H1 (cell line): ENCODE measurements around the gene LGALS12. TPM values are rescaled to one million over a fixed set of nuclear protein-coding genes. Genes with fewer than 3 reads are reported as not detected.
A peak's percentile ranks its signal among the peaks of the same experiment; 100 is the strongest.

ENCODE experiments used
- CTCF ChIA-PET: fragments of 300-600 bp; sonication (Branson Sonifier 250); formaldehyde crosslinking; loops from one replicate; lab custom pipeline; 2021; ENCODE audit not compliant: partially characterized antibody; lab: Charles Lee
- POLR2A ChIA-PET: fragments of 300-600 bp; sonication (Branson Sonifier 250); formaldehyde crosslinking; loops from one replicate; lab custom pipeline; 2021; ENCODE audit warnings: inconsistent platforms; ENCODE audit not compliant: partially characterized antibody; lab: Charles Lee
- DNase-seq, 2 experiments: peaks; one replicate each; pipeline versions ENCODE4 v3.0.0 to v3.0.0-alpha.2; 2010 to 2022; ENCODE audit warnings: low spot score in 2 of 2, low read depth in 1 of 2, mixed read lengths in 1 of 2
- FAIRE-seq: peaks from 2 replicates; lab custom pipeline; 2011; peaks lifted over from hg19 to GRCh38; lab: Jason Lieb, UNC
- H2AFZ ChIP-seq: 2 replicates; pipeline ENCODE4 v1.8.1; 2012; ENCODE audit warnings: low read length, inconsistent platforms
- H2AK5ac ChIP-seq: 2 replicates; pipeline ENCODE4 v1.6.1; 2013; ENCODE audit warnings: low read depth, low read length
- H2BK120ac ChIP-seq: replicated peaks from 2 replicates; pipeline ENCODE3; 2013; ENCODE audit warnings: low read depth, low read length, inconsistent platforms
- H2BK12ac ChIP-seq: 2 replicates; pipeline ENCODE4 v1.6.1; 2013; ENCODE audit warnings: low read depth, low read length
- H2BK15ac ChIP-seq: 2 replicates; pipeline ENCODE4 v1.6.1; 2013; ENCODE audit warnings: low read length
- H2BK20ac ChIP-seq: 2 replicates; pipeline ENCODE4 v1.6.1; 2013; ENCODE audit warnings: low read length
- H2BK5ac ChIP-seq: 2 replicates; pipeline ENCODE4 v1.6.1; 2013; ENCODE audit warnings: low read depth, low read length
- H3K14ac ChIP-seq: 2 replicates; pipeline ENCODE4 v1.6.1; 2013; ENCODE audit warnings: inconsistent platforms; ENCODE audit not compliant: insufficient read length
- H3K18ac ChIP-seq: 2 replicates; pipeline ENCODE4 v1.6.1; 2013; ENCODE audit warnings: low read length; ENCODE audit errors: extremely low read depth
- H3K23ac ChIP-seq: 2 replicates; pipeline ENCODE4 v1.6.1; 2013; ENCODE audit warnings: inconsistent platforms; ENCODE audit not compliant: insufficient read length
- H3K23me2 ChIP-seq: 2 replicates; pipeline ENCODE4 v1.6.1; 2013; ENCODE audit warnings: low read depth, low read length
- H3K27ac ChIP-seq: 2 replicates; pipeline ENCODE4 v1.6.1; 2011; ENCODE audit warnings: low read depth, low read length, inconsistent platforms
- H3K27me3 ChIP-seq, 4 experiments: replicated peaks in 1 of 4; 1 replicate in 1 of 4; 2 replicates in 3 of 4; pipeline versions ENCODE4 v1.6.1 to v1.8.1; 2011 to 2013; ENCODE audit warnings: low read length in 3 of 4, mild to moderate bottlenecking in 3 of 4, inconsistent platforms in 2 of 4, mixed read lengths in 2 of 4, moderate library complexity in 1 of 4; ENCODE audit not compliant: control insufficient read depth in 3 of 4, insufficient read depth in 3 of 4; ENCODE audit errors: extremely low read depth in 1 of 4
- H3K36me3 ChIP-seq, 4 experiments: 2 replicates each; pipeline versions ENCODE4 v1.6.1 to v1.8.1; 2011 to 2013; ENCODE audit warnings: mild to moderate bottlenecking in 4 of 4, low read length in 3 of 4, moderate library complexity in 2 of 4, control low read depth in 1 of 4, inconsistent platforms in 1 of 4; ENCODE audit not compliant: insufficient read depth in 4 of 4, control insufficient read depth in 2 of 4
- H3K4ac ChIP-seq: replicated peaks from 2 replicates; pipeline ENCODE3; 2013; ENCODE audit warnings: low read length, low read depth, mixed read lengths, inconsistent platforms; ENCODE audit not compliant: insufficient read length
- H3K4me1 ChIP-seq, 4 experiments: replicated peaks in 1 of 4; 1 replicate in 1 of 4; 2 replicates in 3 of 4; pipeline versions ENCODE4 v1.6.1 to v1.8.1; 2011 to 2013; ENCODE audit warnings: low read length in 3 of 4, inconsistent platforms in 2 of 4, mixed read lengths in 1 of 4; ENCODE audit not compliant: insufficient read depth in 4 of 4, control insufficient read depth in 3 of 4
- H3K4me2 ChIP-seq, 2 experiments: 2 replicates each; pipeline versions ENCODE4 v1.6.1 to v1.8.1; 2011 to 2013; ENCODE audit warnings: low read depth in 2 of 2, low read length in 2 of 2, control low read depth in 1 of 2, inconsistent platforms in 1 of 2, mild to moderate bottlenecking in 1 of 2; ENCODE audit not compliant: insufficient read depth in 1 of 2
- H3K4me3 ChIP-seq, 4 experiments: fragments of 200-600, 300-600 bp in 1 of 4; sonication (generic), shearing (Covaris generic), sonication (Bioruptor Twin) in 1 of 4; 2 replicates each; pipeline versions ENCODE4 v1.5.1 to v1.8.1; 2011 to 2016; ENCODE audit warnings: low read length in 4 of 4, low read depth in 3 of 4, control low read depth in 2 of 4, inconsistent platforms in 2 of 4, mild to moderate bottlenecking in 2 of 4, mixed read lengths in 1 of 4, moderate library complexity in 1 of 4; ENCODE audit not compliant: insufficient read depth in 2 of 4; ENCODE audit errors: extremely low read depth in 1 of 4
- H3K56ac ChIP-seq: replicated peaks from 2 replicates; pipeline ENCODE3; 2013; ENCODE audit warnings: low read depth, mild to moderate bottlenecking, mixed read lengths, low read length, inconsistent platforms; ENCODE audit not compliant: insufficient read length
- H3K79me1 ChIP-seq: 2 replicates; pipeline ENCODE4 v1.6.1; 2013; ENCODE audit warnings: low read depth, low read length, control low read depth
- H3K79me2 ChIP-seq, 2 experiments: 2 replicates each; pipeline versions ENCODE4 v1.6.1 to v1.8.1; 2012 to 2013; ENCODE audit warnings: low read length in 2 of 2, mild to moderate bottlenecking in 2 of 2, inconsistent platforms in 1 of 2; ENCODE audit not compliant: insufficient read depth in 2 of 2, control insufficient read depth in 1 of 2
- H3K9ac ChIP-seq, 4 experiments: replicated peaks in 1 of 4; 1 replicate in 1 of 4; 2 replicates in 3 of 4; pipeline versions ENCODE4 v1.6.1 to v1.8.1; 2011 to 2013; ENCODE audit warnings: low read depth in 3 of 4, low read length in 3 of 4, control low read depth in 2 of 4, mild to moderate bottlenecking in 2 of 4, moderate library complexity in 2 of 4, inconsistent platforms in 1 of 4; ENCODE audit errors: extremely low read depth in 1 of 4
- H3K9me3 ChIP-seq, 2 experiments: 2 replicates each; pipeline versions ENCODE4 v1.6.1 to v1.8.1; 2012 to 2013; ENCODE audit warnings: mild to moderate bottlenecking in 2 of 2, moderate library complexity in 2 of 2, control low read depth in 1 of 2, inconsistent platforms in 1 of 2, low read depth in 1 of 2, low read length in 1 of 2, mixed read lengths in 1 of 2; ENCODE audit not compliant: insufficient read depth in 2 of 2
- H4K20me1 ChIP-seq, 2 experiments: replicated peaks in 1 of 2; 2 replicates each; pipeline versions ENCODE3 to v1.8.1; 2011 to 2013; ENCODE audit warnings: inconsistent platforms in 2 of 2, low read length in 2 of 2, mild to moderate bottlenecking in 1 of 2; ENCODE audit not compliant: insufficient read depth in 2 of 2, control insufficient read depth in 1 of 2
- H4K5ac ChIP-seq: 2 replicates; pipeline ENCODE4 v1.6.1; 2013; ENCODE audit warnings: low read length, low read depth, mixed read lengths, inconsistent platforms; ENCODE audit not compliant: insufficient read length
- H4K8ac ChIP-seq: 2 replicates; pipeline ENCODE4 v1.8.0; 2013; ENCODE audit warnings: mild to moderate bottlenecking, moderate library complexity, low read length, inconsistent platforms; ENCODE audit not compliant: insufficient read depth; ENCODE audit errors: extremely low read depth
- H4K91ac ChIP-seq: replicated peaks from 2 replicates; pipeline ENCODE3; 2013; ENCODE audit warnings: low read length, mixed read lengths, inconsistent platforms; ENCODE audit not compliant: insufficient read length
- ASH2L ChIP-seq: fragments of 200-600, 300-600 bp; sonication (generic); IDR thresholded peaks from one replicate; pipeline ENCODE4 v1.7.1; 2017; ENCODE audit warnings: low read length
- HDAC2 ChIP-seq, 2 experiments: fragments of 300-600 bp in 1 of 2; sonication (generic) in 1 of 2; IDR thresholded peaks; 2 replicates each; pipeline ENCODE4 v1.6.1; 2011 to 2012; ENCODE audit warnings: low read depth in 2 of 2, low read length in 2 of 2, mild to moderate bottlenecking in 2 of 2, moderate library complexity in 2 of 2, borderline replicate concordance in 1 of 2, inconsistent platforms in 1 of 2
- KDM4A ChIP-seq: IDR thresholded peaks from one replicate; pipeline ENCODE4 v1.7.1; 2012; ENCODE audit warnings: low read depth, mild to moderate bottlenecking, moderate library complexity, low read length, inconsistent platforms; ENCODE audit not compliant: severe bottlenecking
- RXRA ChIP-seq: IDR thresholded peaks from 2 replicates; pipeline ENCODE4 v1.6.1; 2011; ENCODE audit warnings: low read depth, mild to moderate bottlenecking, low read length, moderate library complexity; ENCODE audit not compliant: insufficient read depth
- SP1 ChIP-seq: IDR thresholded peaks from 2 replicates; pipeline ENCODE4 v1.6.1; 2011; ENCODE audit warnings: low read depth, low read length
- SP4 ChIP-seq: IDR thresholded peaks from 2 replicates; pipeline ENCODE4 v1.6.1; 2012; ENCODE audit warnings: low read length, inconsistent platforms
- SRF ChIP-seq: IDR thresholded peaks from 2 replicates; pipeline ENCODE4 v1.6.1; 2011; ENCODE audit warnings: mild to moderate bottlenecking, low read depth, low read length, moderate library complexity
- ZNF274 ChIP-seq: IDR thresholded peaks from 2 replicates; pipeline ENCODE4 v1.7.0; 2012; ENCODE audit warnings: low read length, borderline replicate concordance; ENCODE audit errors: extremely low read depth
- WGBS, 2 experiments: shearing (Covaris generic) in 1 of 2; methylation state at CpG; one replicate each; pipeline versions ENCODE4 v1.1.6 to v1.1.7; 2013 to 2015; ENCODE audit warnings: low lambda C conversion rate in 2 of 2, mixed read lengths in 2 of 2, inconsistent platforms in 1 of 2, low coverage in 1 of 2, missing lambda C conversion rate in 1 of 2; ENCODE audit not compliant: insufficient replicate concordance in 2 of 2, insufficient coverage in 1 of 2, insufficient read length in 1 of 2; ENCODE audit errors: extremely low coverage in 1 of 2, missing lambda C conversion rate in 1 of 2; 5-methylcytosine and 5-hydroxymethylcytosine counted together
- polyA plus RNA-seq, 7 experiments: library from polyadenylated mRNA; depleted of rRNA in 3 of 7; stranded (reverse) in 5 of 7; unstranded in 2 of 7; fragments of >200 nt in 5 of 7; fragments of 200-250 nt in 2 of 7; gene quantifications; 1 replicate in 5 of 7; 2 replicates in 1 of 7; 4 replicates in 1 of 7; pipeline versions ENCODE4 v1.2.1 to v1.2.3, GENCODE V29; 2011 to 2013; ENCODE audit warnings: missing spikeins in 2 of 7, mixed read lengths in 2 of 7
- total RNA-seq: library from RNA; stranded (reverse); fragmentation: NEBNext Ultra II Directional; extraction: Animal tissue kit (Norgen Biotek cat#: 25700); gene quantifications from 2 replicates; pipeline ENCODE4 v1.2.1, GENCODE V29; 2021
- TF ChIP-seq, protein P1 (sequence below): IDR thresholded peaks from 2 replicates; pipeline ENCODE4 v1.6.1; 2011; ENCODE audit warnings: low read length, improper control_type of control experiment

LGALS12 gene
- total and polyA plus RNA-seq, 2 of the 8 experiments (the other 6 are each of a cell fraction or from before 2014, with no cell fraction given): 1.6 to 2.9 TPM

DNA sequence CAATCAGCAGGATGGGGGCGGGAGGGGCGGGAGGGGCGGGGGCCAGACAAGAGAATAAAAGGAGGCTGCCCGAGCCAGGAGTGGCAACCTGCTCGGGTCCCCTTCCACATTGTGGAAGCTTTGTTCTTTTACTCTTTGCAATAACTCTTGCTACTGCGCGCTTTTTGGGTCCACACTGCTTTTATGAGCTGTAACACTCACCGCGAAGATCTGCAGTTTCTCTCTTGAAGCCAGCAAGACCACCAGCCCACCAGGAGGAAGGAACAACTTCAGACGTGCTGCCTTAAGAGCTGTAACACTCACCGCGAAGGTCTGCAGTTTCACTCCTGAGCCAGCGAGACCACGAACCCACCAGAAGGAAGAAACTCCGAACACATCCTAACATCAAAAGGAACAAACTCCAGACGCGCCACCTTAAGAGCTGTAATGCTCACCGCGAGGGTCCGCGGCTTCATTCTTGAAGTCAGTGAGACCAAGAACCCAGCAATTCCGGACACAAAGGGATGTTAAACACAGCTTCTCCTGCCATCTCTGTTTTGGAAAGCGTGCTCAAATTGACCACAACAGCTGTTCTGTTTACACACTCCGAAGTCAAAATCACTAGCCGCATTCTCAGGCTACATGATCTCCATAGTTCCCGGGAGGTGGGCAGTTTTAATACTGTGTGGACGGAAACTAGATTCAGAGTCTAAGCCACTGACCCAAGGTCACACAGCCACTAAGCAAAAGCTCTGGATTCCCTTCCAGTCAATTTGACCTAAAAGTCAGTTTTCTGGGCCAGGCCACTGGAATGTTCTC is 45.4 kb downstream of the LGALS12 start:
- Histone ChIP-seq H2BK5ac (no peak overlapping the region), H3K4me2 (no peak overlapping the region), H3K9me3 (no peaks in the 10 kb centered on the region; a peak in 1 of 4 replicates)
- TF ChIP-seq SP1 (no peak), ZNF274 (no peak), SP4 (no peak), ASH2L (no peak), SRF (no peak), HDAC2 (IDR thresholded peaks at IDR 0.05; ENCODE audit: borderline replicate concordance in 1 of 2, low read depth in 2 of 2, low read length in 2 of 2) (no peak), RXRA (no peak), KDM4A (no peak)
- TF ChIP-seq, protein P1, sequence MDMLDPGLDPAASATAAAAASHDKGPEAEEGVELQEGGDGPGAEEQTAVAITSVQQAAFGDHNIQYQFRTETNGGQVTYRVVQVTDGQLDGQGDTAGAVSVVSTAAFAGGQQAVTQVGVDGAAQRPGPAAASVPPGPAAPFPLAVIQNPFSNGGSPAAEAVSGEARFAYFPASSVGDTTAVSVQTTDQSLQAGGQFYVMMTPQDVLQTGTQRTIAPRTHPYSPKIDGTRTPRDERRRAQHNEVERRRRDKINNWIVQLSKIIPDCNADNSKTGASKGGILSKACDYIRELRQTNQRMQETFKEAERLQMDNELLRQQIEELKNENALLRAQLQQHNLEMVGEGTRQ: no peak
- TF ChIP-seq, all 59 proteins: peak for 0
- Histone ChIP-seq H4K20me1 (no peaks in the 10 kb centered on the region), H4K8ac (no peak overlapping the region), H2BK20ac (no peak overlapping the region), H4K91ac (peak overlapping the region; percentile 83), H3K79me2 (no peaks in the 10 kb centered on the region), H2BK12ac (0 out of 2 replicates have a peak overlapping the region, but pooled peaks have one; percentile 87), H2BK120ac (peak overlapping the region; percentile 48), H3K56ac (no peak overlapping the region), H4K5ac (no peak overlapping the region), H3K79me1 (no peaks in the 10 kb centered on the region), H3K36me3 (no peaks in the 10 kb centered on the region), H3K4me3 (no peak overlapping the region), H2AFZ (no peak overlapping the region), H3K23me2 (no peaks in the 10 kb centered on the region), H3K14ac (no peak overlapping the region), H3K4me1 (peaks cover 0 to 6% (median 2%) of the 10 kb centered on the region in 4 experiments; a peak in 1 of 7 replicates), H3K18ac (peak overlapping the region; percentile 90; the same call in 1 of the 2 replicates), H3K4ac (no peak overlapping the region), H2AK5ac (peak overlapping the region; percentile 95; the same call in 1 of the 2 replicates), H3K27ac (no peak overlapping the region), H3K23ac (no peak overlapping the region), H2BK15ac (peak overlapping the region; percentile 95; the same call in 1 of the 2 replicates), H3K27me3 (no peaks in the 10 kb centered on the region), H3K9ac (no peak overlapping the region)
- DNase-seq (no peak), FAIRE-seq (no peak)
- CTCF ChIA-PET: interaction anchor here (0.6 to 1.9 kb wide), 6 partner anchors 8 to 232 kb away, joined by 3 to 5 read pairs (median 4); partner anchors contain the start of gene PLAAT4
- 97% methylated on average over 26 of the region's 27 CpGs; no CpG with 5 or more reads in 1 of the 2 experiments for WGBS, 2 experiments
- POLR2A ChIA-PET: interaction anchor here (3.5 kb wide), 1 partner anchor 11 kb away, joined by 12 read pairs; the partner anchor contains the start of gene PLAAT2
